Measurements from ENCODE around the gene DUSP22. TPM values are rescaled to one million over a fixed set of nuclear protein-coding genes. Genes with fewer than 3 reads are reported as not detected.

DUSP22 gene
- total and polyA plus RNA-seq, 5 donors: 51.0 to 74.8 (median 64.2) TPM

- WGBS: 77% methylated on average over 7 of the region's 7 CpGs
- Histone ChIP-seq H3K4me3 (ENCODE audit: low read length) (no peak overlapping the region), H3K27ac (ENCODE audit: low read length) (no peak overlapping the region), H3K4me1 (ENCODE audit: control insufficient read depth, insufficient read depth, low read length) (peaks cover 3% of the 10 kb centered on the region), H3K27me3 (ENCODE audit: control insufficient read depth, insufficient read depth) (no peaks in the 10 kb centered on the region), H3K9me3 (ENCODE audit: control insufficient read depth, low read length) (no peaks in the 10 kb centered on the region)
- DNase-seq: no peak
- ATAC-seq: no peak
- intact Hi-C loops (cut with DNase I): no loop called here
Observed at GRCh38 chr6:328924-329323, 36.6 kb downstream of the DUSP22 start.

GRCh38 chr6:329888-330691 is 37.8 kb downstream of the DUSP22 start:
- Histone ChIP-seq H3K9me3 (ENCODE audit: control insufficient read depth, low read length) (no peaks in the 10 kb centered on the region), H3K27ac (ENCODE audit: low read length) (no peak overlapping the region), H3K4me3 (ENCODE audit: low read length) (no peak overlapping the region), H3K27me3 (ENCODE audit: control insufficient read depth, insufficient read depth) (no peaks in the 10 kb centered on the region), H3K4me1 (ENCODE audit: control insufficient read depth, insufficient read depth, low read length) (peaks cover 3% of the 10 kb centered on the region)
- WGBS: 79% methylated on average over 15 of the region's 15 CpGs
- no peak for ATAC-seq
- intact Hi-C loops (cut with DNase I): no loop called here
- DNase-seq: peak in 1 of 3 donors; percentile 34

GRCh38 chr6:330948-331347 is 38.7 kb downstream of the DUSP22 start:
- Histone ChIP-seq H3K4me3 (ENCODE audit: low read length) (no peak overlapping the region), H3K4me1 (ENCODE audit: control insufficient read depth, insufficient read depth, low read length) (peaks cover 3% of the 10 kb centered on the region), H3K9me3 (ENCODE audit: control insufficient read depth, low read length) (no peaks in the 10 kb centered on the region), H3K27me3 (ENCODE audit: control insufficient read depth, insufficient read depth) (no peaks in the 10 kb centered on the region), H3K27ac (ENCODE audit: low read length) (no peak overlapping the region)
- intact Hi-C loops (cut with DNase I): no loop called here
- WGBS: 75% methylated on average over 8 of the region's 8 CpGs
- no peak for DNase-seq
- no peak for ATAC-seq

- intact Hi-C loops (cut with DNase I): no loop called here
- Histone ChIP-seq H3K4me1 (ENCODE audit: control insufficient read depth, insufficient read depth, low read length) (peaks cover 11% of the 10 kb centered on the region), H3K27ac (ENCODE audit: low read length) (no peak overlapping the region), H3K9me3 (ENCODE audit: control insufficient read depth, low read length) (no peaks in the 10 kb centered on the region), H3K4me3 (ENCODE audit: low read length) (no peak overlapping the region), H3K27me3 (ENCODE audit: control insufficient read depth, insufficient read depth) (no peaks in the 10 kb centered on the region)
- DNase-seq (peak in 1 of 3 donors; percentile 38), ATAC-seq (no peak)
- 70% methylated on average over 13 of the region's 13 CpGs for WGBS
Observed at GRCh38 chr6:331622-332521, 39.6 kb downstream of the DUSP22 start.

- no peaks in the 10 kb centered on the region for H3K27me3 ChIP-seq (ENCODE audit: control insufficient read depth, insufficient read depth)
- no peaks in the 10 kb centered on the region for H3K9me3 ChIP-seq (ENCODE audit: control insufficient read depth, low read length)
- no peak overlapping the region for H3K4me3 ChIP-seq (ENCODE audit: low read length)
- 70% methylated on average over 7 of the region's 7 CpGs for WGBS
- H3K27ac ChIP-seq (ENCODE audit: low read length): no peak overlapping the region
- peak in 1 of 3 donors; percentile 4 for DNase-seq
- H3K4me1 ChIP-seq (ENCODE audit: control insufficient read depth, insufficient read depth, low read length): peaks cover 12% of the 10 kb centered on the region
- intact Hi-C loops (cut with DNase I): no loop called here
- ATAC-seq: no peak
Observed at GRCh38 chr6:332671-333070, 40.4 kb downstream of the DUSP22 start.

- H3K9me3 ChIP-seq (ENCODE audit: control insufficient read depth, low read length): no peaks in the 10 kb centered on the region
- no peak for ATAC-seq
- no peak overlapping the region for H3K4me3 ChIP-seq (ENCODE audit: low read length)
- H3K4me1 ChIP-seq (ENCODE audit: control insufficient read depth, insufficient read depth, low read length): peaks cover 12% of the 10 kb centered on the region
- no peak overlapping the region for H3K27ac ChIP-seq (ENCODE audit: low read length)
- 80% methylated on average over 13 of the region's 13 CpGs for WGBS
- intact Hi-C loops (cut with DNase I): no loop called here
- peak in 1 of 3 donors; percentile 11 for DNase-seq
- H3K27me3 ChIP-seq (ENCODE audit: control insufficient read depth, insufficient read depth): no peaks in the 10 kb centered on the region
Observed at GRCh38 chr6:333379-334002, 41.2 kb downstream of the DUSP22 start.

GRCh38 chr6:334536-335510 is 42.5 kb downstream of the DUSP22 start:
- no peak overlapping the region for H3K4me3 ChIP-seq (ENCODE audit: low read length)
- ATAC-seq (no peak), DNase-seq (peak in 1 of 3 donors; percentile 37)
- H3K4me1 ChIP-seq (ENCODE audit: control insufficient read depth, insufficient read depth, low read length): peaks cover 14% of the 10 kb centered on the region
- WGBS: 84% methylated on average over 10 of the region's 10 CpGs
- intact Hi-C loops (cut with DNase I): no loop called here
- no peaks in the 10 kb centered on the region for H3K27me3 ChIP-seq (ENCODE audit: control insufficient read depth, insufficient read depth)
- no peak overlapping the region for H3K27ac ChIP-seq (ENCODE audit: low read length)
- no peaks in the 10 kb centered on the region for H3K9me3 ChIP-seq (ENCODE audit: control insufficient read depth, low read length)

- ATAC-seq (no peak), DNase-seq (no peak)
- Histone ChIP-seq H3K9me3 (ENCODE audit: control insufficient read depth, low read length) (no peaks in the 10 kb centered on the region), H3K4me1 (ENCODE audit: control insufficient read depth, insufficient read depth, low read length) (peaks cover 14% of the 10 kb centered on the region), H3K4me3 (ENCODE audit: low read length) (no peak overlapping the region), H3K27ac (ENCODE audit: low read length) (no peak overlapping the region), H3K27me3 (ENCODE audit: control insufficient read depth, insufficient read depth) (no peaks in the 10 kb centered on the region)
- 67% methylated on average over 6 of the region's 6 CpGs for WGBS
- intact Hi-C loops (cut with DNase I): no loop called here
Observed at GRCh38 chr6:335572-335971, 43.3 kb downstream of the DUSP22 start.

GRCh38 chr6:336159-337114 is 44.1 kb downstream of the DUSP22 start:
- ATAC-seq (peak; percentile 2 to 12), DNase-seq (peak in 1 of 3 donors; percentile 26)
- Histone ChIP-seq H3K9me3 (ENCODE audit: control insufficient read depth, low read length) (no peaks in the 10 kb centered on the region), H3K27me3 (ENCODE audit: control insufficient read depth, insufficient read depth) (no peaks in the 10 kb centered on the region), H3K27ac (ENCODE audit: low read length) (no peak overlapping the region), H3K4me1 (ENCODE audit: control insufficient read depth, insufficient read depth, low read length) (peaks cover 14% of the 10 kb centered on the region), H3K4me3 (ENCODE audit: low read length) (no peak overlapping the region)
- intact Hi-C loops (cut with DNase I): no loop called here
- 62% methylated on average over 10 of the region's 10 CpGs for WGBS

All from right cardiac atrium (tissue), 5 donors.